GM19452 (cell line): ENCODE data around the gene GATC.

Source experiments
- ATAC-seq: cut with Tn5 transposase; IDR thresholded peaks from one replicate; pipeline ENCODE4 v1.9.1; 2021; ENCODE audit not compliant: unreplicated experiment

The GATC gene

GRCh38 chr12:120495731-120496412 is 49.6 kb downstream of the GATC start, which contains the start of gene DYNLL1:
Gene DYNLL1, plus strand, starts transcription at chr12:120496113. Its CDS starts 309 bp downstream, at chr12:120496422.
- peak; percentile 92 for ATAC-seq

GRCh38 chr12:120496413-120497340 is 50.4 kb downstream of the GATC start:
- peak; percentile 15 for ATAC-seq

GRCh38 chr12:120497524-120498150 is 51.4 kb downstream of the GATC start:
- ATAC-seq, result no peak

- no peak for ATAC-seq
Measured at GRCh38 chr12:120498870-120499515, 52.7 kb downstream of the GATC start.

- no peak for ATAC-seq
Measured at GRCh38 chr12:120500581-120500980, 54.3 kb downstream of the GATC start.

- no peak for ATAC-seq
Measured at GRCh38 chr12:120504587-120504986, 58.3 kb downstream of the GATC start.

GRCh38 chr12:120508537-120508936 is 62.3 kb downstream of the GATC start:
- no peak for ATAC-seq
